ENCODE measurements around the gene TMEM252. TPM values are rescaled to one million over a fixed set of nuclear protein-coding genes. Genes with fewer than 3 reads are reported as not detected.

Gene TMEM252
- total RNA-seq, 1 experiment from 2014 or later: not detected

- H3K4me2 ChIP-seq (ENCODE audit: low read length): no peak overlapping the region
- ATAC-seq (no peak), DNase-seq (no peak)
- H3F3A ChIP-seq (ENCODE audit: low read length, unreplicated experiment): no peaks in the 10 kb centered on the region
- H2AFZ ChIP-seq (ENCODE audit: low read length): no peak overlapping the region
- H3K9me3 ChIP-seq (ENCODE audit: low read length): no peaks in the 10 kb centered on the region
- no peaks in the 10 kb centered on the region for H3K27me3 ChIP-seq (ENCODE audit: low read length)
- no TSS peak for BruUV-seq (replicated peaks)
- POLR2A ChIA-PET (ENCODE audit: unreplicated experiment): no interaction called here
- H3K4me1 ChIP-seq (ENCODE audit: insufficient read depth, low read length): no peaks in the 10 kb centered on the region
- TF ChIP-seq EZH2phosphoT487 (IDR thresholded peaks at IDR 0.05; ENCODE audit: borderline replicate concordance, low read length) (no peak), CTCF (conservative IDR thresholded peaks at IDR 0.05; ENCODE audit: low read depth, low read length) (no peak), EZH2 (IDR thresholded peaks at IDR 0.05; ENCODE audit: low read length, unreplicated experiment) (no peak)
- H3K36me3 ChIP-seq (ENCODE audit: low read depth, low read length): peaks cover 3% of the 10 kb centered on the region
- no peak overlapping the region for H3K4me3 ChIP-seq (ENCODE audit: low read length)
- no peak overlapping the region for H3K27ac ChIP-seq (ENCODE audit: low read length)
- H3K79me2 ChIP-seq (ENCODE audit: low read length): no peaks in the 10 kb centered on the region
- intact Hi-C loops (cut with micrococcal nuclease): no loop called here
- H3K9me2 ChIP-seq (replicated peaks; ENCODE audit: low read length): no peaks in the 10 kb centered on the region
- H3K9ac ChIP-seq (ENCODE audit: low read length): no peak overlapping the region
- CTCF ChIA-PET: no interaction called here
- no peaks in the 10 kb centered on the region for H4K20me1 ChIP-seq (ENCODE audit: low read length)
Observed at GRCh38 chr9:68493541-68493940, 47.1 kb downstream of the TMEM252 start.

GRCh38 chr9:68492806-68493205 lies 47.9 kb downstream of the TMEM252 start:
- Histone ChIP-seq H3K79me2 (ENCODE audit: low read length) (no peaks in the 10 kb centered on the region), H3K4me3 (ENCODE audit: low read length) (no peak overlapping the region), H3K9me3 (ENCODE audit: low read length) (no peaks in the 10 kb centered on the region), H3K36me3 (ENCODE audit: low read depth, low read length) (peaks cover 3% of the 10 kb centered on the region), H3K9ac (ENCODE audit: low read length) (no peak overlapping the region), H3K27ac (ENCODE audit: low read length) (no peak overlapping the region), H3K4me2 (ENCODE audit: low read length) (no peak overlapping the region), H3K27me3 (ENCODE audit: low read length) (no peaks in the 10 kb centered on the region), H3F3A (ENCODE audit: low read length, unreplicated experiment) (no peaks in the 10 kb centered on the region), H2AFZ (ENCODE audit: low read length) (no peak overlapping the region), H4K20me1 (ENCODE audit: low read length) (no peaks in the 10 kb centered on the region), H3K9me2 (replicated peaks; ENCODE audit: low read length) (no peaks in the 10 kb centered on the region), H3K4me1 (ENCODE audit: insufficient read depth, low read length) (no peaks in the 10 kb centered on the region)
- DNase-seq (no peak), ATAC-seq (no peak)
- no TSS peak for BruUV-seq (replicated peaks)
- ChIA-PET POLR2A (ENCODE audit: unreplicated experiment) (no interaction called here), CTCF (no interaction called here)
- TF ChIP-seq CTCF (conservative IDR thresholded peaks at IDR 0.05; ENCODE audit: low read depth, low read length) (no peak), EZH2 (IDR thresholded peaks at IDR 0.05; ENCODE audit: low read length, unreplicated experiment) (no peak), EZH2phosphoT487 (IDR thresholded peaks at IDR 0.05; ENCODE audit: borderline replicate concordance, low read length) (no peak)
- intact Hi-C loops (cut with micrococcal nuclease): no loop called here

- intact Hi-C loops (cut with micrococcal nuclease): no loop called here
- Histone ChIP-seq H3K9ac (ENCODE audit: low read length) (no peak overlapping the region), H3K9me3 (ENCODE audit: low read length) (no peaks in the 10 kb centered on the region), H3K27me3 (ENCODE audit: low read length) (no peaks in the 10 kb centered on the region), H4K20me1 (ENCODE audit: low read length) (no peaks in the 10 kb centered on the region), H3K4me1 (ENCODE audit: insufficient read depth, low read length) (no peaks in the 10 kb centered on the region), H3K36me3 (ENCODE audit: low read depth, low read length) (peaks cover 14% of the 10 kb centered on the region), H3K27ac (ENCODE audit: low read length) (no peak overlapping the region), H3K9me2 (replicated peaks; ENCODE audit: low read length) (no peaks in the 10 kb centered on the region), H3K79me2 (ENCODE audit: low read length) (no peaks in the 10 kb centered on the region), H3K4me2 (ENCODE audit: low read length) (no peak overlapping the region), H3K4me3 (ENCODE audit: low read length) (no peak overlapping the region), H2AFZ (ENCODE audit: low read length) (no peak overlapping the region), H3F3A (ENCODE audit: low read length, unreplicated experiment) (no peaks in the 10 kb centered on the region)
- DNase-seq (no peak), ATAC-seq (no peak)
- ChIA-PET POLR2A (ENCODE audit: unreplicated experiment) (no interaction called here), CTCF (interaction anchor here (0.5 to 0.6 kb wide), 2 partner anchors 18 to 147 kb away, joined by 3 to 6 read pairs; no protein-coding TSS in a partner anchor)
- TF ChIP-seq CTCF (conservative IDR thresholded peaks at IDR 0.05; ENCODE audit: low read depth, low read length) (no peak), EZH2 (IDR thresholded peaks at IDR 0.05; ENCODE audit: low read length, unreplicated experiment) (no peak), EZH2phosphoT487 (IDR thresholded peaks at IDR 0.05; ENCODE audit: borderline replicate concordance, low read length) (no peak)
- BruUV-seq (replicated peaks): no TSS peak
Observed at GRCh38 chr9:68489646-68490045, 51.0 kb downstream of the TMEM252 start.
